K562 (cell line): ENCODE measurements around the gene SMARCA4. TPM values are rescaled to one million over a fixed set of nuclear protein-coding genes. Genes with fewer than 3 reads are reported as not detected.
A peak's percentile ranks its signal among the peaks of the same experiment; 100 is the strongest.

Experiments used
- ATAC-seq: fragments of 200-7000 bp; cut with Tn5 transposase; 3 replicates; pipeline ENCODE4 v1.9.1; 2020; ENCODE audit warnings: moderate library complexity
- BruUV-seq: library from RNA; stranded (reverse); fragments of 400-500 nt; replicated peaks from 2 replicates; lab custom pipeline; 2021; lab: Mats Ljungman, UMichigan
- CTCF ChIA-PET: fragments of 300-600 bp; formaldehyde crosslinking; extraction: SDS; loops from one replicate; lab custom pipeline; 2021; ENCODE audit warnings: low intra/inter-chr PET ratio; lab: Yijun Ruan, JAX
- POLR2A ChIA-PET: fragments of 300-600, 350-650 bp; sonication (Branson Sonifier 250); formaldehyde crosslinking; extraction: SDS; loops from one replicate; lab custom pipeline; 2021; ENCODE audit warnings: antibody characterized with exemption, inconsistent platforms; lab: Yijun Ruan, JAX
- DNase-seq, 4 experiments: peaks; one replicate each; pipeline versions ENCODE4 v3.0.0 to v3.0.0-alpha.2; 2011 to 2018; ENCODE audit warnings: low spot score in 3 of 4, mixed read lengths in 3 of 4; ENCODE audit errors: extremely low read depth in 1 of 4
- FAIRE-seq: peaks from 2 replicates; lab custom pipeline; 2011; peaks lifted over from hg19 to GRCh38; lab: Jason Lieb, UNC
- H2AFZ ChIP-seq: 2 replicates; pipeline ENCODE4 v1.6.0; 2011; ENCODE audit warnings: low read depth, low read length, control low read depth, inconsistent platforms
- H3K27ac ChIP-seq: fragments of 200-600 bp; 3 replicates; pipeline ENCODE4 v1.8.0; 2011; ENCODE audit warnings: low read depth, mild to moderate bottlenecking, control low read depth, inconsistent platforms, low read length, moderate library complexity, mixed read lengths; ENCODE audit errors: extremely low read depth
- H3K27me3 ChIP-seq, 2 experiments: fragments of 300-600 bp in 1 of 2; 2 replicates in 1 of 2; 3 replicates in 1 of 2; pipeline versions ENCODE4 v1.6.0 to v1.8.0; 2011; ENCODE audit warnings: inconsistent platforms in 2 of 2, low read length in 2 of 2, mild to moderate bottlenecking in 1 of 2, mixed read lengths in 1 of 2, moderate library complexity in 1 of 2; ENCODE audit not compliant: control insufficient read depth in 2 of 2, insufficient read depth in 2 of 2
- H3K36me3 ChIP-seq: fragments of 300-600 bp; 3 replicates; pipeline ENCODE4 v1.8.0; 2011; ENCODE audit warnings: mild to moderate bottlenecking, low read length, inconsistent platforms; ENCODE audit not compliant: control insufficient read depth, insufficient read depth
- H3K4me1 ChIP-seq, 2 experiments: fragments of 200-600 bp in 1 of 2; replicated peaks in 1 of 2; 2 replicates in 1 of 2; 3 replicates in 1 of 2; pipeline versions ENCODE4 v1.5.1 to v1.8.0; 2011; ENCODE audit warnings: inconsistent platforms in 2 of 2, low read length in 2 of 2, mild to moderate bottlenecking in 1 of 2, mixed read lengths in 1 of 2, moderate library complexity in 1 of 2; ENCODE audit not compliant: control insufficient read depth in 2 of 2, insufficient read depth in 2 of 2
- H3K4me2 ChIP-seq: 2 replicates; pipeline ENCODE4 v1.6.1; 2011; ENCODE audit warnings: low read length, control low read depth, inconsistent platforms, mixed read lengths; ENCODE audit not compliant: insufficient read depth
- H3K4me3 ChIP-seq: fragments of 200-600 bp; sonication (generic), shearing (Covaris generic); 2 replicates; pipeline ENCODE4 v1.5.1; 2016; ENCODE audit warnings: control low read depth, inconsistent platforms
- H3K79me2 ChIP-seq: fragments of 200-600 bp; 3 replicates; pipeline ENCODE4 v1.8.0; 2011; ENCODE audit warnings: low read length, inconsistent platforms; ENCODE audit not compliant: control insufficient read depth, insufficient read depth
- H3K9ac ChIP-seq, 2 experiments: 2 replicates each; pipeline versions ENCODE4 v1.6.0 to v1.6.1; 2011; ENCODE audit warnings: low read depth in 2 of 2, low read length in 2 of 2, control low read depth in 1 of 2, inconsistent platforms in 1 of 2, mild to moderate bottlenecking in 1 of 2, mixed read lengths in 1 of 2; ENCODE audit not compliant: insufficient read depth in 1 of 2
- H3K9me1 ChIP-seq: one replicate; pipeline ENCODE4 v1.6.0; 2011; ENCODE audit warnings: inconsistent platforms, mild to moderate bottlenecking, low read length, moderate library complexity; ENCODE audit not compliant: control insufficient read depth, insufficient read depth
- H3K9me3 ChIP-seq: replicated peaks from 2 replicates; pipeline ENCODE4 v1.5.1; 2011; ENCODE audit warnings: low read depth, low read length, inconsistent platforms; ENCODE audit not compliant: control insufficient read depth, insufficient read depth
- H4K20me1 ChIP-seq: replicated peaks from 2 replicates; pipeline ENCODE4 v1.6.1; 2011; ENCODE audit warnings: low read length, inconsistent platforms, mixed read lengths; ENCODE audit not compliant: control insufficient read depth, insufficient read depth
- BRF1 ChIP-seq: IDR thresholded peaks from 3 replicates; pipeline ENCODE4 v1.6.1; 2011; ENCODE audit warnings: borderline replicate concordance, mild to moderate bottlenecking; ENCODE audit not compliant: insufficient read length; ENCODE audit errors: extremely low read depth
- CBFA2T2 ChIP-seq: fragments of 450-650 bp; conservative IDR thresholded peaks from 2 replicates; pipeline ENCODE4 v1.6.1; 2017; ENCODE audit warnings: mild to moderate bottlenecking
- ETV1 ChIP-seq: fragments of 450-650 bp; conservative IDR thresholded peaks from 2 replicates; pipeline ENCODE4 v1.6.1; 2016; ENCODE audit warnings: missing genetic modification characterization, control low read depth, low read depth, missing compliant biosample characterization
- FOXO4 ChIP-seq: fragments of 450-650 bp; formaldehyde crosslinking; IDR thresholded peaks from 2 replicates; pipeline ENCODE4 v1.4.0; 2020; ENCODE audit warnings: mild to moderate bottlenecking, moderate library complexity
- GTF3C2 ChIP-seq: IDR thresholded peaks from 3 replicates; pipeline ENCODE4 v1.6.1; 2011; ENCODE audit warnings: borderline replicate concordance, mild to moderate bottlenecking, moderate library complexity; ENCODE audit not compliant: insufficient read length; ENCODE audit errors: extremely low read depth
- HIVEP1 ChIP-seq: fragments of 250-450 bp; sonication (Bioruptor Pico); IDR thresholded peaks from 2 replicates; pipeline ENCODE4 v1.4.0; 2020; ENCODE audit warnings: mild to moderate bottlenecking
- LARP7 ChIP-seq: fragments of 450-650 bp; IDR thresholded peaks from 2 replicates; pipeline ENCODE4 v1.6.1; 2016
- PHTF2 ChIP-seq: fragments of 250-450 bp; sonication (Bioruptor Pico); IDR thresholded peaks from 2 replicates; pipeline ENCODE4 v1.5.0; 2021; ENCODE audit warnings: mild to moderate bottlenecking
- POLR2G ChIP-seq: fragments of 200-400 bp; formaldehyde crosslinking; IDR thresholded peaks from 2 replicates; pipeline ENCODE4 v1.6.1; 2017; ENCODE audit warnings: low read depth, mild to moderate bottlenecking, antibody characterized with exemption, low read length, moderate library complexity
- RBFOX2 ChIP-seq: fragments of 200-400 bp; formaldehyde crosslinking; IDR thresholded peaks from 2 replicates; pipeline ENCODE4 v1.6.1; 2017; ENCODE audit warnings: low read depth, mild to moderate bottlenecking, low read length, moderate library complexity
- SUPT5H ChIP-seq: fragments of 450-650 bp; IDR thresholded peaks from 2 replicates; pipeline ENCODE4 v1.6.1; 2016
- THAP12 ChIP-seq: fragments of 250-450 bp; sonication (Bioruptor Pico); IDR thresholded peaks from 2 replicates; pipeline ENCODE4 v1.9.0; 2021; ENCODE audit warnings: mild to moderate bottlenecking, inconsistent platforms
- ZKSCAN3 ChIP-seq: fragments of 250-450 bp; sonication (Bioruptor Pico); IDR thresholded peaks from 2 replicates; pipeline ENCODE4 v1.4.0; 2020
- ZNF695 ChIP-seq: fragments of 450-650 bp; formaldehyde crosslinking; IDR thresholded peaks from 2 replicates; pipeline ENCODE4 v1.4.0; 2020; ENCODE audit warnings: mild to moderate bottlenecking, moderate library complexity
- WGBS: fragments of 100-300 bp; shearing (Covaris generic); methylation state at CpG from one replicate; pipeline ENCODE4 v1.1.6; 2016; ENCODE audit warnings: low coverage, mixed read lengths; ENCODE audit not compliant: insufficient coverage; ENCODE audit errors: missing lambda C conversion rate; 5-methylcytosine and 5-hydroxymethylcytosine counted together
- in situ Hi-C: fragments of 300-500 bp; cut with MboI; formaldehyde crosslinking; loops from 4 replicates; pipeline ENCODE4 v1.15.0; 2018; ENCODE audit warnings: inconsistent platforms, mixed read lengths
- intact Hi-C: fragments of 100-400 bp; cut with micrococcal nuclease; formaldehyde crosslinking; loops from 2 replicates; pipeline ENCODE4 v1.14.2; 2022
- polyA plus RNA-seq, 8 experiments: library from polyadenylated mRNA; depleted of rRNA in 4 of 8; stranded (reverse) in 5 of 8; unstranded in 3 of 8; fragments of >200 nt; fragmentation: Nextera tagmentation in 2 of 8; fragmentation: Illumina TruSeq in 1 of 8; extraction: Ambion mirVana in 2 of 8; extraction: Trizol in 1 of 8; gene quantifications; 2 replicates each; pipeline versions ENCODE4 v1.2.1 to v1.2.3, GENCODE V29; 2011 to 2014; ENCODE audit warnings: inconsistent platforms in 1 of 8, missing spikeins in 1 of 8
- total RNA-seq, 7 experiments: library from RNA; depleted of rRNA in 6 of 7; stranded (reverse); fragments of >200 nt in 6 of 7; fragmentation: Illumina TruSeq in 2 of 7; extraction: Trizol in 2 of 7; gene quantifications; 2 replicates each; pipeline versions ENCODE4 v1.2.1 to v1.2.3, GENCODE V29; 2011 to 2021; ENCODE audit warnings: low replicate concordance in 1 of 7

The SMARCA4 gene
- total and polyA plus RNA-seq, 9 of the 15 experiments (the other 6 are each of a cell fraction or from before 2014, with no cell fraction given) = 19.3 to 207 (median 52.1) TPM

- Histone ChIP-seq H3K9ac (no peak overlapping the region), H3K27ac (no peak overlapping the region), H3K79me2 (peaks cover 68% of the 10 kb centered on the region), H3K9me3 (no peaks in the 10 kb centered on the region), H3K4me2 (no peak overlapping the region), H3K27me3 (no peaks in the 10 kb centered on the region), H3K4me1 (peaks cover 0 to 14% of the 10 kb centered on the region in 2 experiments; a peak in 1 of 5 replicates), H3K4me3 (no peak overlapping the region), H3K36me3 (peaks cover 96% of the 10 kb centered on the region), H4K20me1 (peaks cover 33% of the 10 kb centered on the region), H2AFZ (no peak overlapping the region), H3K9me1 (peaks cover 5% of the 10 kb centered on the region)
- DNase-seq (no peak), FAIRE-seq (no peak), ATAC-seq (no peak)
- WGBS = 96% methylated on average over 13 of the region's 13 CpGs
- CTCF ChIA-PET = no interaction called here
- BruUV-seq = no TSS peak
- intact Hi-C loops (no loop called here), in situ Hi-C loops (no loop called here)
- POLR2A ChIA-PET = interaction anchor here (2.4 to 4.4 kb wide), 2 partner anchors 9 to 14 kb away, joined by 8 to 54 read pairs; no protein-coding TSS in a partner anchor
- TF ChIP-seq ZKSCAN3 (CRISPR knock-in tag) (no peak), RBFOX2 (peak; percentile 58), FOXO4 (CRISPR knock-in tag) (no peak), PHTF2 (CRISPR knock-in tag) (no peak), ETV1 (no peak), SUPT5H (peak; percentile 6; the same call in 1 of the 2 replicates), BRF1 (no peak), ZNF695 (CRISPR knock-in tag) (no peak), HIVEP1 (no peak), CBFA2T2 (no peak), GTF3C2 (no peak), POLR2G (peak; percentile 48), THAP12 (CRISPR knock-in tag) (no peak), LARP7 (no peak)
These were observed 145.6 kb downstream of the SMARCA4 start for GRCh38 chr19:11106477-11106876.
